ENCODE data around the gene LBHD2. TPM values are rescaled to one million over a fixed set of nuclear protein-coding genes. Genes with fewer than 3 reads are reported as not detected.

Gene LBHD2
- total RNA-seq, 4 donors from 2014 or later, result not detected

- no peak overlapping the region for H3K27ac ChIP-seq
- no peak overlapping the region for H3K4me3 ChIP-seq (replicated peaks in 1 of 3)
- H3K27me3 ChIP-seq, result no peaks in the 10 kb centered on the region
- H3K9me3 ChIP-seq, result no peaks in the 10 kb centered on the region
- 83 to 92% methylated on average over 9 to 10 of the region's 11 CpGs for WGBS, 2 donors
- no peak for TF ChIP-seq POLR2A (IDR thresholded peaks at IDR 0.05)
- TF ChIP-seq, protein P1, sequence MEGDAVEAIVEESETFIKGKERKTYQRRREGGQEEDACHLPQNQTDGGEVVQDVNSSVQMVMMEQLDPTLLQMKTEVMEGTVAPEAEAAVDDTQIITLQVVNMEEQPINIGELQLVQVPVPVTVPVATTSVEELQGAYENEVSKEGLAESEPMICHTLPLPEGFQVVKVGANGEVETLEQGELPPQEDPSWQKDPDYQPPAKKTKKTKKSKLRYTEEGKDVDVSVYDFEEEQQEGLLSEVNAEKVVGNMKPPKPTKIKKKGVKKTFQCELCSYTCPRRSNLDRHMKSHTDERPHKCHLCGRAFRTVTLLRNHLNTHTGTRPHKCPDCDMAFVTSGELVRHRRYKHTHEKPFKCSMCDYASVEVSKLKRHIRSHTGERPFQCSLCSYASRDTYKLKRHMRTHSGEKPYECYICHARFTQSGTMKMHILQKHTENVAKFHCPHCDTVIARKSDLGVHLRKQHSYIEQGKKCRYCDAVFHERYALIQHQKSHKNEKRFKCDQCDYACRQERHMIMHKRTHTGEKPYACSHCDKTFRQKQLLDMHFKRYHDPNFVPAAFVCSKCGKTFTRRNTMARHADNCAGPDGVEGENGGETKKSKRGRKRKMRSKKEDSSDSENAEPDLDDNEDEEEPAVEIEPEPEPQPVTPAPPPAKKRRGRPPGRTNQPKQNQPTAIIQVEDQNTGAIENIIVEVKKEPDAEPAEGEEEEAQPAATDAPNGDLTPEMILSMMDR (IDR thresholded peaks at IDR 0.05), result no peak
- peaks cover 4 to 19% of the 10 kb centered on the region in 2 donors for H3K4me1 ChIP-seq
- DNase-seq, result no peak
- intact Hi-C loops (cut with DNase I), result loop anchor here (10.0 kb wide), 1 partner anchor 216 kb away; no protein-coding TSS in a partner anchor
- H3K36me3 ChIP-seq, result no peaks in the 10 kb centered on the region
These were observed 5.0 kb upstream of the LBHD2 start for GRCh38 chr14:103078860-103079587.

GRCh38 chr14:103081951-103082350 is 2.1 kb upstream of the LBHD2 start:
- no peak overlapping the region for H3K4me3 ChIP-seq (replicated peaks in 1 of 3)
- H3K36me3 ChIP-seq, result no peaks in the 10 kb centered on the region
- TF ChIP-seq, protein P1 (IDR thresholded peaks at IDR 0.05), result no peak
- no peak for TF ChIP-seq POLR2A (IDR thresholded peaks at IDR 0.05)
- no peak for DNase-seq
- 93 to 97% methylated on average over 2 of the region's 2 CpGs for whole genome bisulfite sequencing, 2 donors
- H3K27ac ChIP-seq, result no peak overlapping the region
- H3K9me3 ChIP-seq, result no peaks in the 10 kb centered on the region
- peaks cover 0 to 5% of the 10 kb centered on the region in 2 donors for H3K4me1 ChIP-seq
- no peaks in the 10 kb centered on the region for H3K27me3 ChIP-seq
- intact Hi-C loops (cut with DNase I), result no loop called here

- WGBS, 2 donors, result 79 to 83% methylated on average over 14 to 15 of the region's 24 CpGs
- H3K4me1 ChIP-seq, result peaks cover 0 to 5% of the 10 kb centered on the region in 2 donors
- H3K27ac ChIP-seq, result no peak overlapping the region
- H3K4me3 ChIP-seq (replicated peaks in 1 of 3), result no peak overlapping the region
- no peak for DNase-seq
- intact Hi-C loops (cut with DNase I), result no loop called here
- no peaks in the 10 kb centered on the region for H3K27me3 ChIP-seq
- no peaks in the 10 kb centered on the region for H3K9me3 ChIP-seq
- H3K36me3 ChIP-seq, result no peaks in the 10 kb centered on the region
- TF ChIP-seq, protein P1 (IDR thresholded peaks at IDR 0.05), result no peak
- no peak for TF ChIP-seq POLR2A (IDR thresholded peaks at IDR 0.05)
These were observed 1.4 kb downstream of the LBHD2 start for GRCh38 chr14:103085106-103086091.

- no peaks in the 10 kb centered on the region for H3K9me3 ChIP-seq
- peaks cover 0 to 13% of the 10 kb centered on the region in 2 donors for H3K4me1 ChIP-seq
- DNase-seq, result no peak
- no peak overlapping the region for H3K4me3 ChIP-seq (replicated peaks in 1 of 3)
- WGBS, 2 donors, result 58 to 66% methylated on average over 4 to 8 of the region's 8 CpGs
- intact Hi-C loops (cut with DNase I), result no loop called here
- no peak overlapping the region for H3K27ac ChIP-seq
- no peaks in the 10 kb centered on the region for H3K36me3 ChIP-seq
- H3K27me3 ChIP-seq, result no peaks in the 10 kb centered on the region
- TF ChIP-seq, protein P1 (IDR thresholded peaks at IDR 0.05), result no peak
- no peak for TF ChIP-seq POLR2A (IDR thresholded peaks at IDR 0.05)
These were observed 2.8 kb downstream of the LBHD2 start for GRCh38 chr14:103086771-103087342.

Measured in thyroid gland (tissue), 4 donors.